IMR-90 (cell line): ENCODE results near the gene DAB2. TPM values are rescaled to one million over a fixed set of nuclear protein-coding genes. Genes with fewer than 3 reads are reported as not detected.
A peak's percentile ranks its signal among the peaks of the same experiment; 100 is the strongest.

Experiments used
- ATAC-seq: fragments of 200-7000 bp; cut with Tn5 transposase; 2 replicates; pipeline ENCODE4 v1.9.1; 2020; ENCODE audit warnings: low read depth, mild to moderate bottlenecking, moderate library complexity
- BruUV-seq: library from RNA; stranded (reverse); fragments of 400-500 nt; replicated peaks from 2 replicates; lab custom pipeline; 2021; lab: Mats Ljungman, UMichigan
- CTCF ChIA-PET: fragments of 300-600 bp; formaldehyde crosslinking; extraction: SDS; loops from one replicate; lab custom pipeline; 2021; ENCODE audit warnings: antibody characterized with exemption; lab: Yijun Ruan, JAX
- POLR2A ChIA-PET: fragments of 300-600 bp; sonication (Branson Sonifier 250); formaldehyde crosslinking; loops from one replicate; lab custom pipeline; 2022; ENCODE audit warnings: antibody characterized with exemption; ENCODE audit not compliant: unreplicated experiment; lab: Charles Lee
- DNase-seq: peaks from one replicate; pipeline ENCODE4 v3.0.0; 2013
- H2AFZ ChIP-seq: replicated peaks from 2 replicates; pipeline ENCODE3; 2013; ENCODE audit warnings: low read length, mild to moderate bottlenecking; ENCODE audit not compliant: poor library complexity
- H2AK5ac ChIP-seq: 2 replicates; pipeline ENCODE4 v1.6.1; 2013; ENCODE audit warnings: low read depth, low read length, inconsistent platforms
- H2AK9ac ChIP-seq: replicated peaks from 2 replicates; pipeline ENCODE3; 2013; ENCODE audit warnings: mild to moderate bottlenecking, low read depth, low read length, moderate library complexity; ENCODE audit not compliant: poor library complexity
- H2BK120ac ChIP-seq: 2 replicates; pipeline ENCODE4 v1.6.1; 2013; ENCODE audit warnings: low read depth, low read length, inconsistent platforms
- H2BK15ac ChIP-seq: 3 replicates; pipeline ENCODE4 v1.6.1; 2013; ENCODE audit warnings: low read depth, low read length, inconsistent platforms
- H2BK20ac ChIP-seq: 2 replicates; pipeline ENCODE4 v1.6.1; 2013; ENCODE audit warnings: low read depth, mild to moderate bottlenecking, inconsistent platforms, low read length, moderate library complexity
- H2BK5ac ChIP-seq: 2 replicates; pipeline ENCODE4 v1.6.1; 2013; ENCODE audit warnings: mild to moderate bottlenecking, low read depth, low read length, inconsistent platforms; ENCODE audit not compliant: poor library complexity, severe bottlenecking
- H3K14ac ChIP-seq: replicated peaks from 2 replicates; pipeline ENCODE4 v1.6.1; 2013; ENCODE audit warnings: low read depth, low read length, inconsistent platforms
- H3K18ac ChIP-seq: 2 replicates; pipeline ENCODE4 v1.6.1; 2013; ENCODE audit warnings: low read depth, low read length, control low read depth
- H3K23ac ChIP-seq: 2 replicates; pipeline ENCODE4 v1.6.1; 2013; ENCODE audit warnings: low read depth, low read length, inconsistent platforms
- H3K27ac ChIP-seq: 2 replicates; pipeline ENCODE4 v1.5.1; 2013; ENCODE audit warnings: mild to moderate bottlenecking, control low read depth, low read length; ENCODE audit not compliant: insufficient read depth
- H3K27me3 ChIP-seq: 2 replicates; pipeline ENCODE4 v1.6.1; 2013; ENCODE audit warnings: low read length; ENCODE audit not compliant: control insufficient read depth, insufficient read depth
- H3K36me3 ChIP-seq: 2 replicates; pipeline ENCODE4 v1.6.1; 2013; ENCODE audit warnings: low read length, mixed read lengths; ENCODE audit not compliant: control insufficient read depth, insufficient read depth
- H3K4ac ChIP-seq: 2 replicates; pipeline ENCODE4 v1.6.1; 2013; ENCODE audit warnings: low read depth, low read length, inconsistent platforms
- H3K4me1 ChIP-seq: 2 replicates; pipeline ENCODE4 v1.6.1; 2013; ENCODE audit warnings: low read length, mixed read lengths; ENCODE audit not compliant: control insufficient read depth, insufficient read depth
- H3K4me2 ChIP-seq: 2 replicates; pipeline ENCODE4 v1.6.1; 2013; ENCODE audit warnings: low read depth, mild to moderate bottlenecking, control low read depth, low read length, moderate library complexity
- H3K4me3 ChIP-seq: 2 replicates; pipeline ENCODE4 v1.5.1; 2013; ENCODE audit warnings: low read depth, mild to moderate bottlenecking, control low read depth, low read length, moderate library complexity; ENCODE audit not compliant: insufficient read depth
- H3K56ac ChIP-seq: 2 replicates; pipeline ENCODE4 v1.6.1; 2013; ENCODE audit warnings: low read length, inconsistent platforms; ENCODE audit not compliant: insufficient read depth; ENCODE audit errors: extremely low read depth
- H3K79me1 ChIP-seq, 2 experiments: 2 replicates each; pipeline ENCODE4 v1.6.1; 2013; ENCODE audit warnings: low read length in 2 of 2, inconsistent platforms in 1 of 2, low read depth in 1 of 2
- H3K9ac ChIP-seq: 2 replicates; pipeline ENCODE4 v1.6.1; 2013; ENCODE audit warnings: low read depth, low read length, control low read depth
- H3K9me1 ChIP-seq: 2 replicates; pipeline ENCODE4 v1.6.1; 2013; ENCODE audit warnings: low read length, inconsistent platforms; ENCODE audit not compliant: insufficient read depth
- H3K9me3 ChIP-seq: 2 replicates; pipeline ENCODE4 v1.6.1; 2013; ENCODE audit warnings: low read length; ENCODE audit not compliant: control insufficient read depth, insufficient read depth
- H4K20me1 ChIP-seq: 2 replicates; pipeline ENCODE4 v1.6.1; 2013; ENCODE audit warnings: low read length, inconsistent platforms; ENCODE audit not compliant: insufficient read depth
- H4K5ac ChIP-seq: 2 replicates; pipeline ENCODE4 v1.6.1; 2013; ENCODE audit warnings: mild to moderate bottlenecking, low read depth, low read length, control low read depth
- H4K8ac ChIP-seq, 2 experiments: 2 replicates each; pipeline ENCODE4 v1.6.1; 2013; ENCODE audit warnings: low read depth in 2 of 2, low read length in 2 of 2, control low read depth in 1 of 2, inconsistent platforms in 1 of 2
- H4K91ac ChIP-seq: 2 replicates; pipeline ENCODE4 v1.6.1; 2013; ENCODE audit warnings: low read depth, low read length, inconsistent platforms; ENCODE audit not compliant: insufficient read depth
- MXI1 ChIP-seq: IDR thresholded peaks from 2 replicates; pipeline ENCODE4 v1.6.1; 2012; ENCODE audit warnings: low read depth, mild to moderate bottlenecking, low read length, moderate library complexity, borderline replicate concordance
- NFE2L2 ChIP-seq: fragments of 150-350 bp; IDR thresholded peaks from 2 replicates; pipeline ENCODE4 v1.6.1; 2016; ENCODE audit warnings: low read depth, mild to moderate bottlenecking, low read length
- RAD21 ChIP-seq: IDR thresholded peaks from 2 replicates; pipeline ENCODE4 v1.6.1; 2012; ENCODE audit warnings: low read length, improper control_type of control experiment
- RFX5 ChIP-seq: IDR thresholded peaks from 2 replicates; pipeline ENCODE4 v1.8.0; 2012; ENCODE audit warnings: low read depth, mild to moderate bottlenecking, low read length, moderate library complexity
- USF2 ChIP-seq: fragments of 150-350 bp; IDR thresholded peaks from 2 replicates; pipeline ENCODE4 v1.6.1; 2017; ENCODE audit warnings: mild to moderate bottlenecking, antibody characterized with exemption, low read length, low read depth
- dilution Hi-C: fragments of 300-500 bp; cut with HindIII; formaldehyde crosslinking; loops from one replicate; pipeline ENCODE4 v1.14.3; 2018; ENCODE audit warnings: low sequenced_read_pairs; ENCODE audit not compliant: unreplicated experiment
- in situ Hi-C: fragments of 300-500 bp; cut with MboI; formaldehyde crosslinking; loops from 3 replicates; pipeline ENCODE4 v1.14.3; 2019; ENCODE audit warnings: low sequenced_read_pairs, inconsistent platforms, mixed read lengths
- intact Hi-C: fragments of 100-400 bp; cut with micrococcal nuclease; formaldehyde crosslinking; loops from 2 replicates; pipeline ENCODE4 v1.10.0; 2022
- polyA plus RNA-seq, 3 experiments: library from polyadenylated mRNA; depleted of rRNA; stranded (reverse); fragments of >200 nt; gene quantifications; 2 replicates each; pipeline ENCODE4 v1.2.3, GENCODE V29; 2012; ENCODE audit warnings: low replicate concordance in 1 of 3
- total RNA-seq: library from RNA; depleted of rRNA; stranded (reverse); fragments of >200 nt; gene quantifications from 2 replicates; pipeline ENCODE4 v1.2.3, GENCODE V29; 2012

DAB2 gene
- total and polyA plus RNA-seq, 2 of the 4 experiments (the other 2 are of a cell fraction): 50.0 to 101 TPM

- Histone ChIP-seq H3K18ac (peak overlapping the region; percentile 91), H4K20me1 (peaks cover 10% of the 10 kb centered on the region; the same call in 1 of the 2 replicates), H4K8ac (peak overlapping the region; percentile 41 to 87; a peak in 3 of 4 replicates), H3K4me2 (peak overlapping the region; percentile 48; the same call in 1 of the 2 replicates), H3K14ac (peak overlapping the region; percentile 79), H2BK5ac (peak overlapping the region; percentile 95), H3K9me3 (no peaks in the 10 kb centered on the region), H3K9ac (peak overlapping the region; percentile 57; the same call in 1 of the 2 replicates), H3K27me3 (no peaks in the 10 kb centered on the region), H3K4ac (peak overlapping the region; percentile 91), H3K56ac (peak overlapping the region; percentile 70), H2BK120ac (peak overlapping the region; percentile 99), H3K27ac (peak overlapping the region; percentile 66), H3K36me3 (no peaks in the 10 kb centered on the region), H2BK20ac (peak overlapping the region; percentile 98), H4K5ac (peak overlapping the region; percentile 33; the same call in 1 of the 2 replicates), H2AFZ (no peak overlapping the region), H2AK5ac (peak overlapping the region; percentile 57; the same call in 1 of the 2 replicates), H3K9me1 (peaks cover 3% of the 10 kb centered on the region), H3K4me3 (no peak overlapping the region), H2BK15ac (peak overlapping the region; percentile 89; the same call in 2 of the 3 replicates), H2AK9ac (no peak overlapping the region), H4K91ac (peak overlapping the region; percentile 95), H3K79me1 (peaks cover 3 to 16% of the 10 kb centered on the region in 2 experiments; a peak in 3 of 4 replicates), H3K23ac (peak overlapping the region; percentile 95), H3K4me1 (peaks cover 6% of the 10 kb centered on the region)
- ChIA-PET POLR2A (no interaction called here), CTCF (no interaction called here)
- intact Hi-C loops (no loop called here), dilution Hi-C loops (no loop called here), in situ Hi-C loops (no loop called here)
- TF ChIP-seq USF2: no peak
- TF ChIP-seq MXI1: no peak
- TF ChIP-seq NFE2L2: no peak
- TF ChIP-seq RAD21: no peak
- TF ChIP-seq RFX5: no peak
- ATAC-seq (no peak), DNase-seq (no peak)
- BruUV-seq: no TSS peak
Measured at GRCh38 chr5:39427633-39428032, 2.9 kb upstream of the DAB2 start.
